ENCODE results near the gene COL13A1. TPM values are rescaled to one million over a fixed set of nuclear protein-coding genes. Genes with fewer than 3 reads are reported as not detected.

COL13A1 gene
- polyA plus RNA-seq, 1 experiment = 11.9 TPM

- no peak overlapping the region for H3K4me3 ChIP-seq (ENCODE audit: low read depth, low read length)
Observed at GRCh38 chr10:69902835-69903535, 101.3 kb downstream of the COL13A1 start.

GRCh38 chr10:69904533-69904932 is 102.8 kb downstream of the COL13A1 start:
- Histone ChIP-seq H3K4me3 (ENCODE audit: low read depth, low read length) (no peak overlapping the region), H3K36me3 (ENCODE audit: control insufficient read depth, insufficient read depth, low read length) (peaks cover 3% of the 10 kb centered on the region; the same call in 1 of the 2 replicates), H3K27me3 (ENCODE audit: control insufficient read depth, insufficient read depth, low read length) (no peaks in the 10 kb centered on the region)
- ChIA-PET POLR2A (no interaction called here), CTCF (interaction anchor here (0.7 to 2.0 kb wide), 4 partner anchors 10 to 118 kb away, joined by 4 to 16 read pairs (median 6); no protein-coding TSS in a partner anchor)
- no peak for TF ChIP-seq CTCF (IDR thresholded peaks at IDR 0.05; ENCODE audit: insufficient read depth, low read depth, low read length)
- no peak for DNase-seq (ENCODE audit: low read depth)

More at GRCh38 chr10:69902835-69903535, 101.3 kb downstream of the COL13A1 start:
- no peaks in the 10 kb centered on the region for H3K27me3 ChIP-seq (ENCODE audit: control insufficient read depth, insufficient read depth, low read length)
- TF ChIP-seq CTCF (IDR thresholded peaks at IDR 0.05; ENCODE audit: insufficient read depth, low read depth, low read length) = no peak
- POLR2A ChIA-PET = no interaction called here
- peaks cover 3% of the 10 kb centered on the region; the same call in 1 of the 2 replicates for H3K36me3 ChIP-seq (ENCODE audit: control insufficient read depth, insufficient read depth, low read length)
- CTCF ChIA-PET = interaction anchor here (2.6 kb wide), 1 partner anchor 104 kb away, joined by 12 read pairs; no protein-coding TSS in a partner anchor
- no peak for DNase-seq (ENCODE audit: low read depth)

GRCh38 chr10:69906425-69906824 is 104.7 kb downstream of the COL13A1 start:
- DNase-seq (ENCODE audit: low read depth) = no peak
- no peaks in the 10 kb centered on the region for H3K27me3 ChIP-seq (ENCODE audit: control insufficient read depth, insufficient read depth, low read length)
- POLR2A ChIA-PET = no interaction called here
- no peak for TF ChIP-seq CTCF (IDR thresholded peaks at IDR 0.05; ENCODE audit: insufficient read depth, low read depth, low read length)
- H3K4me3 ChIP-seq (ENCODE audit: low read depth, low read length) = no peak overlapping the region
- CTCF ChIA-PET = no interaction called here
- H3K36me3 ChIP-seq (ENCODE audit: control insufficient read depth, insufficient read depth, low read length) = peaks cover 3% of the 10 kb centered on the region; the same call in 1 of the 2 replicates

- no peak for DNase-seq (ENCODE audit: low read depth)
- POLR2A ChIA-PET = no interaction called here
- H3K4me3 ChIP-seq (ENCODE audit: low read depth, low read length) = no peak overlapping the region
Observed at GRCh38 chr10:69907517-69907916, 105.8 kb downstream of the COL13A1 start.

More at GRCh38 chr10:69907517-69907916, 105.8 kb downstream of the COL13A1 start:
- H3K27me3 ChIP-seq (ENCODE audit: control insufficient read depth, insufficient read depth, low read length) = no peaks in the 10 kb centered on the region
- peaks cover 3% of the 10 kb centered on the region; the same call in 1 of the 2 replicates for H3K36me3 ChIP-seq (ENCODE audit: control insufficient read depth, insufficient read depth, low read length)
- CTCF ChIA-PET = interaction anchor here (1.2 to 16.8 kb wide), 3 partner anchors 9 to 112 kb away, joined by 4 to 584 read pairs (median 4); partner anchors contain the start of gene COL13A1
- TF ChIP-seq CTCF (IDR thresholded peaks at IDR 0.05; ENCODE audit: insufficient read depth, low read depth, low read length) = no peak

Data from BJ (cell line).